ENCODE results near the gene OR52W1.

OR52W1 gene, protein sequence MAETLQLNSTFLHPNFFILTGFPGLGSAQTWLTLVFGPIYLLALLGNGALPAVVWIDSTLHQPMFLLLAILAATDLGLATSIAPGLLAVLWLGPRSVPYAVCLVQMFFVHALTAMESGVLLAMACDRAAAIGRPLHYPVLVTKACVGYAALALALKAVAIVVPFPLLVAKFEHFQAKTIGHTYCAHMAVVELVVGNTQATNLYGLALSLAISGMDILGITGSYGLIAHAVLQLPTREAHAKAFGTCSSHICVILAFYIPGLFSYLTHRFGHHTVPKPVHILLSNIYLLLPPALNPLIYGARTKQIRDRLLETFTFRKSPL

DNA sequence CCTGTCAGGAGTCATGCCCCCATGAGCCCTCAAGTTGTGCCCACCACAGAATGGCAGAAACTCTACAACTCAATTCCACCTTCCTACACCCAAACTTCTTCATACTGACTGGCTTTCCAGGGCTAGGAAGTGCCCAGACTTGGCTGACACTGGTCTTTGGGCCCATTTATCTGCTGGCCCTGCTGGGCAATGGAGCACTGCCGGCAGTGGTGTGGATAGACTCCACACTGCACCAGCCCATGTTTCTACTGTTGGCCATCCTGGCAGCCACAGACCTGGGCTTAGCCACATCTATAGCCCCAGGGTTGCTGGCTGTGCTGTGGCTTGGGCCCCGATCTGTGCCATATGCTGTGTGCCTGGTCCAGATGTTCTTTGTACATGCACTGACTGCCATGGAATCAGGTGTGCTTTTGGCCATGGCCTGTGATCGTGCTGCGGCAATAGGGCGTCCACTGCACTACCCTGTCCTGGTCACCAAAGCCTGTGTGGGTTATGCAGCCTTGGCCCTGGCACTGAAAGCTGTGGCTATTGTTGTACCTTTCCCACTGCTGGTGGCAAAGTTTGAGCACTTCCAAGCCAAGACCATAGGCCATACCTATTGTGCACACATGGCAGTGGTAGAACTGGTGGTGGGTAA is at the start of gene OR52W1:
Gene OR52W1 (plus strand): TSS at position 51 of the 637 bp plus-strand sequence. CDS start 0 bp downstream, at position 51.
- no peak for DNase-seq (ENCODE audit: low read depth)

DNA sequence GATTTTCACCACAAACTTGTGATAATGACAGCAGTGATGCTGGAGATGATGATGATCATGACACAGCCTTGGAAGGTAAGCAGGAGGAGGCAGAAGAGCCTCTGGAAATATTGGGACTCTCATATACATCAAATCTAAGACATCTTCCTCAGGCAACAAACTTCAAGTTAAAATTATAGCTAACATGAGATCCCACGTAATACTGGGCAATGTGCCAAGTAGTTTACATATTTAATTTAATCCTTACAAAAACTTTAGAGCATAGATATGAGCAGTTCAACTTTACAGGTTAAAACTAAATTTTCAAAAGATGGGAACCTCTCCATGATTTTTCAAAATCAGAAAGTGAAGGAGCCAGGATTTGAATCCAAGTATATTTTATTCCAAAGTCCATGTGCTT is 47.9 kb upstream of the OR52W1 start:
- DNase-seq (ENCODE audit: low read depth) = no peak

DNA sequence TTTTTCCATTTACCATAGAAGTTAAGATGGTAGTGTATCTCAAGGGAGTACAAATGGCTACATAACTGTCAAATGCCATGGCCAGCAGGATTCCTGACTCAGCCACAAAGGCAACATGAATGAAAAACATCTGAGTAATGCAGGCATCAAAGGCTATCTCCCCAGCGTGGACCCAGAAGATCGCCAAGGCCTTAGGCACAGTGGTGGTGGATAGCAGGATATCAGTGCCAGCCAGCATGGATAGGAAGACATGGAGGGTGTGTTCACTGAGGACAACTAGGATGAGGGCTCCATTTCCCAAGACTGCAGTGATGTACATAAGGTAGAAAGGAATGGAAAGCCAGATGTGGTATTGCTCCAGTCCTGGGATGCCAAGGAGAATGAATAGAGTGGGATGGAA is 46.9 kb upstream of the OR52W1 start:
- DNase-seq (ENCODE audit: low read depth) = no peak

DNA sequence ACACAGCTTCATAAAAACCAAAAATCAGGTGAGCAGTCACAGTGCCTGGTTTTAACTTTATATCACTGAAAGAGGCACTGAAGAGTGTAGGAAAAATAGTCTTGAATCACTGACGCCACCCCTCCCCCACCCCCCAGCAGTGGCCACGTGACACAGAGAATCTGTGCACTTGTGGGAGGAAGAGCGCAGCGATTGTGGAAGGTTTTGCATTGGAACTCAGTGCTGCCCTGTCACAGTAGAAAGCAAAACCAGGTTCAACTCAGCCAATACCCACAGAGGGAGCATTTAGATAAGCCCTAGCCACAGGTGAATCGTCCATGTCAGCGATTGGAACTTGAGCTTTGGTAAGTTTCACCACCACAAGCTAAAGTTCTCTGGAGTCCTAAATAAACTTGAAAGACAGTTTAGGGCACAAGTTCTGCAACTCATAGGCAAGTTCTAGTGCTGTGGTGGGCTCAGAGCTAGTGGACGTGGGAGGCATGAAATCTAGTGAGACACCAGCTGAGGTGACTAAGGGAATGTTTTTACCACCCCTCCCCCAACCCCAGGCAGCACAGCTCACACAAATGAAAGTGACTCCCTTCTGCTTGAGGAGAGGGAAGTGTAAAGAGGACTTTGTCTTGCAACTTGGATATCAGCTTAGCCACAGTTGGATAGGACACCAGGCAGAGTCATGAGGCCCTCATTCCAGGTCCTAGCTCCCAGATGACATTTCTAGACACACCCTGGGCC is 42.2 kb upstream of the OR52W1 start:
- DNase-seq (ENCODE audit: low read depth) = no peak

DNA sequence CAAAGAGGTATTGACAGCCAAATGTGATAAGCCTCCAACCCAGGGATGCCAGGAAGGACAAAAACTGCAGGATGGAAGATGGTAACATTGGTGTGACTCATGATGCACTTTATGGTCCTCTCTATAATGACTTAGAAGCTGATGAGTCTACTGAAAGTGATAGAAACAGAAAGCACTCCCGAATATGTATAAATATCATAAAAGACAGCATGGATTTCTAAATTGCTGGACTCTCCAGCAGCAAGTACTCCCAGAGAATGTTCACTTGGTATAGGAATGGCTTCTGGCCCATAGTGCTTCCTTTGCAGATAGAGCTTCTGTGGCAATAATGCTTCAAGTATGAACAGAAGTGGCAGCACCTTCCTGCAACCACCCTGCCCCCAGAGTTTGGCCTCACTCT is 28.8 kb upstream of the OR52W1 start, which contains the start of gene OR52B2:
Gene OR52B2 (minus strand): TSS at position 101 of the 400 bp plus-strand sequence. CDS start 0 bp downstream, at position 101.
- no peak for DNase-seq (ENCODE audit: low read depth)

DNA sequence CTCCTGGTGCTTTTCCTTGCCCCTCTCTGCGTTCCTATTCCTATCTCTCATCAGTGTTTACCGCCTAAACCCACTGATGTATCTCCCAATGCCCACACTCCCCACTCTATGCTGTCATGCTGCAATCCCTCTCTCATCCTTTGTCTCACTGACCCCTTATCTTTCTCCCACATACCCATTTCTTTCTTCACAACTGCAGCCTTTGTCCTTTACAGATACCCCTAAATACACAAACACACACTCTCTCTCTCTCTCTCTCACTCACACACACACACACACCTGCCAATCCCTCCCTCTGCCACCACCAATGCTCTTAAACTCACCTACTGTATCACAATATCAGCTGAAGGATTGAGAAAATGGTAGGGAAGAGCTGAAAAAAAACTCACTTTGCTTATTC is 23.6 kb upstream of the OR52W1 start:
- no peak for DNase-seq (ENCODE audit: low read depth)

DNA sequence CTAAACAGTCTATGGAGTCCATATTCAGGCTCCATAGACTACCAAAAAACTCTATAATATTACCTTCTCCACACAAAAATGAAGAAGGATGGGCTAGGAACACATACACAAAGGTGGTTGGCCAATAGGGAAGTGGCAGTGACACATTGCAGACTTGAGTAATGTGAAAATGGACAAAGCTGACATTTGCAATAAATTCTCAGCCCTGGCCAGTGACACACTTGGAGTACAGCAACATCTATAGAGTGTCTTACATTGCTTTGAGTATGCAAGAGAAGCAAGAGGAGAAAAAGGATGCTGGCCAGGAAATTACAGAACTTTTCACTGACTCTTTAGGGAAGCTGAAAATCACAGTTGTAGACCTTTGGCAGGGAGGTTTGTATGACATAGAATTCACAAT is 7.3 kb upstream of the OR52W1 start:
- no peak for DNase-seq (ENCODE audit: low read depth)

DNA sequence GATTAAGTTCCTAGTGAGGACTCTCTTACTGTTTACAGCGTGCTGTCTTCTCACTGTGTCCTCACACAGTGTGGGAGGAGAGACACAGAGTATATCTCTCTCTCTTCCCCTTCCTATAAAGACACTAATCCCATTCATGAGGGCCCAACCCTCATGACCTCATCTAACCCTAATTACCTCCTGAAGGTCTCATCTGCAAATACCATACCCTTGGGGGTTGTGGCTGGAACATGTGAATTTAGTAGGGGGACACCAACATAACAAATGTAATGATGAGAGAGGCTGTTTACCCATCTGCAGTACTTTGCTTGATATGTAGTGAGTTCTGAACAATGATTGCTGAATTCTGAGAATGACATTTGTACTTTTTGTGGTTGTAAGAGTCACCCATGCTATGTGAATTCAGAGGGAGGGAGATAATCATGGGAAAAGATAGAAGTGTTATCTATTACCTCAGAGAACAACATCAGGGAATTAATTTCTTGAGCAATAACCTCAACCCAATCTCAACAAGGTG is 4.9 kb upstream of the OR52W1 start:
- no peak for DNase-seq (ENCODE audit: low read depth)

DNA sequence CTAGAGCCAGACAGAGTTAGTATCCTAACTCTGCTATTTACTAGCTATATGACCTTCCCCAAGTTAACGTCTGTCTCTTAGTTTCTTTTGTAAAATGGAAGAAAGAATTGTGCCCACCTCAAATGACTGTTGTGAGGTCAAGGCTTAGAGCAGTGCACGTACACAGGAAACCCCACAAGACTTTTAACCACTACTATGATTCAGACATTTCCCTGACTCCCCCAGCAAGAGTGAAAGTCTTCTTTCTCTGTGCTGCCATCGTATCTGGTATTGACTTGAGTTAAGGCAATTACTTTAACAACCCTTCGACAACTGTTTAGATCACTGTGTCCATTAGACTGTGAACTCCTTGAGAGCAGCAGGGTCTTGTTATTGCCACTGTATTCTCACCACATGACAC is 2.6 kb upstream of the OR52W1 start:
- no peak for DNase-seq (ENCODE audit: low read depth)

DNA sequence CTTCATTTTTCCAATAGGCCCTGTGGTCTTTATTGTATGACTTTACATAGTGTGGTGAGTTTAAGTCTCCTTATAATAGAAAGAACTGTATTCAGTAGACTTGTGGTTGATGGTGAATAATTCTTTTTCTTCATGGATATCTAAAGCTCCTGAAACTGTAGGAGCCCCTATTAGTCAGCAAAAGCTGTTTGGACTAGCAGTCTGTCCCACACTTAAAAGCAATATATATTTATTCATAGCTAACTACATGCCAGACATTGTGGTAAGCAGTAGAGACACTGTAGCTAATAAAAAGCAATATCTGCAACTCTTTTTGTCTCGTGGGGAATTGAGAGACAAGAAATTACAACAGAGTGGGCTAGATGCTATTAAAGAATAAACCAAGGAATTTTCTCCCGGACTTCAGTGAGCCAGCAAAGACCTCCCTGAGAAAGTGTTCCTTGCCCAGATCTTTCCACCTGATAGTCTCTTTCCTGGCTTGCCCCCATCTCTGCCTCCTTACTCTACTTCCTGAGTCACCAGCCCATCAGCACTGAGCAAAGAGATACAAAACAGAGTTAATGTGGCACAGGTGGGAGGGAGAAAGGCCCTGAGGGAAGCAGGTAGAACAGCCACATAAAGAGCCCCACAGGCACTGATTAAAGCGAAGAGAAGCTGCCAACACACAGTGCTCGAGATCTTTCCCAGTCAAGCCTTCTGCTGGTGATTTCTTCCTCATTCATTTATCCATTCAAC is 1.4 kb upstream of the OR52W1 start:
- DNase-seq (ENCODE audit: low read depth) = no peak

DNA sequence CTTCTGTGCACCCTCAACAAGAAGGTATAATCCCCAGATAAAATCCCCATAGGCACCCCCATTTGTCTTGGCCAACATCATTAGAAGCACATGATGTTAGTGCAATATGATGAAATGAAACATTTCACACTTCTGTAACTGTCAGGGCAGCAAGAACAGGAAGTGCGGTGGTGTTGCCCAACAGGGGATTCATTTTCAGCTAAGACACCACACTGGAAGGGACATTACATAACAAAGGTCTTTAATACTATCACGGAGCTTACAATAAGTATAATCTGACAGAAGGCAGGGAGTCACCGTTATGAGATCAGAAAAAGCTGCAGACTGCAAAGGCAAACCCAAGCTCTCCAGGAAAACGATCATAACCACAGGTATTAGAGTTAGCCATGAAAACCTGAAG is 2.0 kb downstream of the OR52W1 start:
- DNase-seq (ENCODE audit: low read depth) = no peak

DNA sequence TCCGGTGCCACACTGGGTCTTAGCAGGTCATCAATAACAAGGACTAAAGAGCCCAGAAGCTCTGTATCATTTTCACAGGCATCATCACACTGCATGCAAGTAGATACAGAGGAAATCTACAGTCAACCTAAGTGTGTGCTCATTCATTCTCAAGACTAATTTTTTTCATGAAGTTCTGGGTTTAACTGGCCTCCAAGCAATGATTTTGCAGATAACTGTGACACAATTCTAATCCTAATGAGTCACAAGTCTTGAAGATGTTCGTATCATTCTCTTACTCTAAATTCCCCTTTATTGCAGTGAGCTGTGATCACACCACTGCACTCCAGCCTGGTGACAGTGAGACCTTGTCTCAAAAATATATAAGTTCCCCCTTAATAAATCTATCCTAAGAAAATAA is 2.5 kb downstream of the OR52W1 start:
- DNase-seq (ENCODE audit: low read depth) = no peak

DNA sequence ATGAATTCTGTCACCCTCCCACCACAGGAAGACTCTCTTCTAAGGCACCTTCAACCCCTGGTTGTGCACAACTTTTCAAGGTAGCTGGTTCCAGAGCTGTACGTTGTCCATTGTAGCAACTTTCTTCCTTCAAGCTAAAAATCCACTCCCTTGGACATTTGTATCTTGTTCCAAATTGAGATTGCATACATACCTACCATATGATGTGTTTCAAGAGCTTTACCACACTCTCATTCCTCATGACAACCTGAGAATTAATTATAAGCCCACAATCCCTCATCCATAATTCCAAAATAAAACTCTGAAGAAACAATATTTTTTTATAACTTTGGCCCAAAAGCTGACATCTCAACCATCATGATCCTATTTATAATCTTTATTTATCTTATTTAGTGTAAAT is 3.0 kb downstream of the OR52W1 start:
- no peak for DNase-seq (ENCODE audit: low read depth)

DNA sequence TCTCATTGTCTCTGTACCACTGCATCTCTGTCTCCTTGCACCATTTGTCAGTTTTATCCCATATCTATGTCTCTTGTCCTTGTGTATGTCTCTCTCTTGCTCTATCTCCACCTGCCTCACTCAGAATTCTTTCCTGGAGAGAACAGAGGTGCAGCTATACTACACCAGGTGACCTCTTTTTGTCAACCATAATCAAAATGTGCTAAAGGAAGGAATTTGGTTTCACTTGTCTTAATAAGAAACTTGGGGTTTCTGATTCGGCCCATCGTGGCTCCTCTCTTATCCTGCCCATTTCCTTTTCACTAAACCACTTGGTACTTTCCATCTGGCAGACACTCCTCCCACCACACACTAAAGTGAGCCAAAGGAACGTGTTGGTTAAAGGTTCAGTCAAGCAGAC is 4.3 kb downstream of the OR52W1 start:
- no peak for DNase-seq (ENCODE audit: low read depth)

DNA sequence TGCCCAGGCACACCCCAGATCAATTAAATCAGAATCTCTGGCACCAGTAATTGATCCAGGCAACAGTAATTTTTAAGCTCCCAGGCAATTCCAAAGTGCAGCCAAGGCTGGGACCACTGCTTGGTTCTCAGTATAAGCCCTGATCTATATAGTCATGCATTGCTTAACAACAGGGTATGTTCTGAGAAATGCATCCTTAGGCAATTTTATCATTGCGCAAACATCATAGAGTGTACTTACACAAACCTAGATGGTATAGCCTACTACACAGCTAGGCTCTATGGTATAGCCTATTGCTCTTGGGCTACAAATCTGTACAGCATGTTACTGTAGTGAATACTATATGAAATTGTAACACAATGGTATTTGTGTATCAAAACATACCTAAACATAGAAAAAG is 5.7 kb downstream of the OR52W1 start:
- no peak for DNase-seq (ENCODE audit: low read depth)

DNA sequence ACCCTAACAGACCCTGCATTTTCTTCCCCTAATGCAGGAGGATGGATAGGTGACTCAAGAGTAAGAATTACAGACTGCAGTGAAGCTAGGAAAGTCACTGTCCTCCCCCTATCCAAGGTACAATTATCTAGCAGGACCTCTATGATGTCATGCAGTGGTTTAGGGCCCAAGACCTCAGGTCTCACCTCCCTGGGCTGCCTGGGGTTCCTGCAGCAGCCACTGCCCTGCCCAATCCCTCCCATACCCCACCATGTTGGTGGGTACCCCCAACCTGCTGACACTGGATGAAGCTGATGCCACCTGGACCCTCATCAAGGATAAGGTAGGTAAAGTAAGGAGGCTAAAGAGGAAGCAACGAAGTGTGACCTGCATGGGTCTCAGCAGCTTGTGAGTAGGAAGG is 6.3 kb downstream of the OR52W1 start, which contains the start of gene C11orf42:
Gene C11orf42 (plus strand): TSS at position 192 of the 400 bp plus-strand sequence. CDS start 59 bp downstream, at position 251.
- DNase-seq (ENCODE audit: low read depth) = no peak

DNA sequence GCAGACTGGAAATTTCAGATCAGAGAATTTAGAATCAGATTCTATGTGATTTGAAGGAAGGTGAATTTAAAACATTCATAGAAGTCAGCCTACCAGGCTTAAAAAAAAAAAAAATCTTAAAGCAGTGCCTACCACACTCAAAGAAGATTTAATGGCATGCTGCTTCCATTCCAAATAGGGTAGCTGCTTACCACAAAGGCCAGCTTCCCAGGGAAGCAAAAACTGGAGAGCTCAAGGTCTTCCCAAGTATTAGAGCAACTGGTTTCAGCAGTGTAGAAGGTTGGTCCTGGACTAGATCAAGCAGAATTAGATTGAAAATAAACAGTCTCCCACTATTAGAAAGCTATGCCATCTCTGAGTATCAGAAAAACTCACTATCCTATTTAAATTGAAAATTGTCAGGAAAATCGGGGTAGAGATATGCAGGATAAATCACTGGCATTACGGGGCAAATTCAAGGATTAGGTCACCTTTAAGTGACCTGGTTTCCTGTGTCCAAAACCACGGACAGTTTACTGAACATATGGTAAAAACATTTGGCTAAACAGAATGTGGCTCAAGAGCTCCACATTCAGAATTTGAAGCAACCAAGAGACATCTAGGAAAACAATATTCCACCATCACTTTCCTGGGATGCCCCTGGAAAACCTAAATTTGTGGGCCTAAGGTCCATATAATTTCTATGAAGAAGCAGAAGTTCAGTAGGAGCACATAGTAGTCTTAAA is 7.6 kb downstream of the OR52W1 start:
- DNase-seq (ENCODE audit: low read depth) = no peak

DNA sequence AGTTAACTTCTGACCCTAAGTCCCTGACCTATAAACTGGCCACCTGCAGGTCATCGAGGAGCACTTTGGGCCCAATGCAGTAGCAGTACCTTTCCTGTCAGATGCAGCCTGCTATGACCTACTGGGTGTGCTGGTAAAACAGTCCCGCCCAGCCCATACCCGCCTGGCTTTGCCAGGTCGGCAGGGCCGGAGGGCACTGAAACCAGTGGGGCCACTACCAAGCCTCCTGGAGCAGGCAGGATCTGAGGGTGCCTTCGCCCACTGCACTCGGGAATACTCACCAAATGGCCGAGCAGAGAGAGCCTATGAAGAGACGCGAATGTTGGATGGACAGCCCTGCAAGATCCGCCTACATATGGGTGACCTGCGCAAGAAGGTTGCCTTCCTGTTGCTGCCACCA is 10.8 kb downstream of the OR52W1 start:
- no peak for DNase-seq (ENCODE audit: low read depth)

DNA sequence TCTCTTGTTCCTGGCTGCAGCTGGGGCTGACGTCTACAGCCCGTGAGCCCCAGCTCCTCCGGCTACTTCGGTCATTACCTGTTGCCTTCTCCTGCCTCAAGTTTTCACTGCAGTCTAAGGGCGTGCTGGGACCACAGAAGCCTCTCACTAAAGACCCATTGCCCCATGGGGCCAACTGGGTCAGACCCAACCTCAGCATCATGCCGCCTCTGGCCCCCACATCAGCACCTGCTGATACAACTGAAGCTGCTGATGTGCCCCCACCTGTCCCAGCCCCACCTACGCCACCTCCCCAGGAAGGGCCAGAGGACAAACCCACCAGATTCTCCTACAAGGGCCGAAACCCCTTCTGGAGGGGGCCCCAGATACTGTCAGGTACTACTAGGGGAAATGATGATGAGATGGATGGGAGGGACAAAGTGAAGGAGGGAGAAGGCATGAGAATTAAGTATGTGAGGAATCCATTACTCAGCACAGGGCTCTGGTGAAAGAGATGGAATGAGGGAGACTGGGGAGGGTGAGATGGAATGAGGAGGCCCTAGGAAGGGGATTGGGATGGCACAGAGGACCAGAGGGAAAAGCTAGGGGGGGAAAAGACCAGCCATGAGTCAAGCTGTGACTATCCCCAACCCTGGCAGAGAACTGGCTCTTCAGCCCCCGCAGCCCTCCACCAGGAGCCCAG is 11.4 kb downstream of the OR52W1 start:
- no peak for DNase-seq (ENCODE audit: low read depth)

DNA sequence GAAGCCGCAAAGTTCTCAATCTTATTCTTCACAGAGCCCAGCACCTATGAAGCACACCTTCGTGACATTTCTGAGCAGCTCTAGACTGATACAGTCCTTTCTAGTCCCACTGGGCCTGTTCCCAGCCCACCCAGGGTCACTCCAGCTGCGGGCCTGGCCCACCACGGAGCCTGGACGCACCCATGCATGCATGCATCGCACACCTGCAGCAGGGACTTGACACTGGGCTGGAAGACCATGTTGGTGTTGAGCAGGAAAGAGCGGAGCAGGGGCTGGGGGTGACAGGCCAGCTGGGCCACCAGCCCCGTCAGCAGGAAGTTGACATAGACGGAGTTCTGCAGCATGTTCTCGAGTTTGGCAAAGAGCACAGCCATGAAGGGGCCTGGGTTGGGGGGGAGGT is 15.5 kb downstream of the OR52W1 start:
- no peak for DNase-seq (ENCODE audit: low read depth)

DNA sequence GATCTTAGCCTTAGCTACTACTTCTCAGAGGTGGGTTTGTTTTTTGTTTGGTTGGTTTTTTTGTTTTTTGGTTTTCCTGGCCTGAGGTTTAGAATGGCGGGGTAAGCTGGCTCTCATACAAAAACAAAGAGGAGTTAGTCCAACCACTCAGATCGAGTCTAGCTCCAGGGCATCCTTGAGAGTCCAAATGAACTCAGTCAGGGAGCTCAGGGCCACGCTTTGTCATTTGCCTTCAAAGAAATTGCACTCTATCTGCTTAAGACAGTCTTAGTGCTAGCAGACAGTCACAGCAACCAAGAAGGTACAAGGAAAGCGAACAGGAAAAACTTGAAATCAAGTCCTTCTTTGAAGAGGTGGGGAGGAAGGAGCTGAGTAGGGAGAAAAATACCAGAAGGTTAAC is 17.5 kb downstream of the OR52W1 start:
- no peak for DNase-seq (ENCODE audit: low read depth)
